HepG2 (cell line): ENCODE data around the gene CD81. TPM values are rescaled to one million over a fixed set of nuclear protein-coding genes. Genes with fewer than 3 reads are reported as not detected.

Source experiments
- ATAC-seq: fragments of 200-7000 bp; cut with Tn5 transposase; 3 replicates; pipeline ENCODE4 v1.9.1; 2020; ENCODE audit warnings: mild to moderate bottlenecking, moderate library complexity
- BruUV-seq: library from RNA; stranded (reverse); fragments of 400-500 nt; replicated peaks from 2 replicates; lab custom pipeline; 2021; lab: Mats Ljungman, UMichigan
- CTCF ChIA-PET: fragments of 300-600 bp; formaldehyde crosslinking; extraction: SDS; loops from one replicate; lab custom pipeline; 2021; ENCODE audit warnings: low total read pairs, inconsistent platforms, low intra/inter-chr PET ratio; lab: Yijun Ruan, JAX
- POLR2A ChIA-PET: fragments of 350-600 bp; sonication (Branson Sonifier 250); formaldehyde crosslinking; loops from one replicate; lab custom pipeline; 2020; ENCODE audit warnings: antibody characterized with exemption, inconsistent platforms; lab: Yijun Ruan, JAX
- DNase-seq: peaks from one replicate; pipeline ENCODE4 v3.0.0-alpha.2; 2015; ENCODE audit warnings: low spot score
- FAIRE-seq: peaks from 3 replicates; lab custom pipeline; 2011; peaks lifted over from hg19 to GRCh38; lab: Jason Lieb, UNC
- H2AFZ ChIP-seq: one replicate; pipeline ENCODE4 v1.6.1; 2011; ENCODE audit warnings: low read length, inconsistent platforms
- H3K27ac ChIP-seq: fragments of 300-600 bp; 3 replicates; pipeline ENCODE4 v1.8.0; 2011; ENCODE audit warnings: mixed run types, mild to moderate bottlenecking, mixed read lengths, low read length, inconsistent platforms; ENCODE audit not compliant: insufficient read depth; ENCODE audit errors: extremely low read length
- H3K27me3 ChIP-seq, 2 experiments: fragments of 200-600 bp in 1 of 2; 2 replicates in 1 of 2; 3 replicates in 1 of 2; pipeline versions ENCODE4 v1.6.0 to v1.8.0; 2011; ENCODE audit warnings: low read length in 2 of 2, mild to moderate bottlenecking in 2 of 2, moderate library complexity in 2 of 2, inconsistent platforms in 1 of 2; ENCODE audit not compliant: insufficient read depth in 2 of 2, control insufficient read depth in 1 of 2
- H3K36me3 ChIP-seq, 2 experiments: fragments of 200-600 bp in 1 of 2; replicated peaks in 1 of 2; 2 replicates in 1 of 2; 3 replicates in 1 of 2; pipeline versions ENCODE4 v1.5.1 to v1.8.0; 2011; ENCODE audit warnings: low read length in 2 of 2, inconsistent platforms in 1 of 2; ENCODE audit not compliant: insufficient read depth in 2 of 2, control insufficient read depth in 1 of 2
- H3K4me1 ChIP-seq: 2 replicates; pipeline ENCODE4 v1.5.1; 2012; ENCODE audit warnings: low read length, inconsistent platforms; ENCODE audit not compliant: insufficient read depth
- H3K4me2 ChIP-seq: 2 replicates; pipeline ENCODE4 v1.6.0; 2011; ENCODE audit warnings: low read depth, low read length, inconsistent platforms
- H3K4me3 ChIP-seq, 3 experiments: fragments of 200-600 bp in 1 of 3; sonication (generic), shearing (Covaris generic) in 1 of 3; replicated peaks in 1 of 3; 2 replicates each; pipeline ENCODE4 v1.5.1; 2011 to 2016; ENCODE audit warnings: low read length in 3 of 3, inconsistent platforms in 2 of 3, low read depth in 2 of 3, mild to moderate bottlenecking in 2 of 3, control low read depth in 1 of 3, mixed read lengths in 1 of 3; ENCODE audit not compliant: insufficient read depth in 1 of 3
- H3K79me2 ChIP-seq: one replicate; pipeline ENCODE4 v1.6.1; 2011; ENCODE audit warnings: low read length, inconsistent platforms; ENCODE audit not compliant: insufficient read depth
- H3K9ac ChIP-seq: 2 replicates; pipeline ENCODE4 v1.6.0; 2011; ENCODE audit warnings: mild to moderate bottlenecking, low read depth, low read length, inconsistent platforms; ENCODE audit not compliant: insufficient read depth
- H3K9me3 ChIP-seq: 2 replicates; pipeline ENCODE4 v1.5.1; 2012; ENCODE audit warnings: mild to moderate bottlenecking, low read length
- H4K20me1 ChIP-seq: 2 replicates; pipeline ENCODE4 v1.6.0; 2011; ENCODE audit warnings: inconsistent platforms, mild to moderate bottlenecking, low read length, moderate library complexity; ENCODE audit not compliant: insufficient read depth
- FOSL2 ChIP-seq: sonication (generic); formaldehyde crosslinking; IDR thresholded peaks from 2 replicates; pipeline ENCODE4 v1.4.0; 2020; ENCODE audit warnings: missing genetic modification reagents
- KLF11 ChIP-seq: IDR thresholded peaks from 2 replicates; pipeline ENCODE4 v1.6.1; 2016; ENCODE audit warnings: missing compliant biosample characterization
- LRRFIP1 ChIP-seq: sonication (generic); formaldehyde crosslinking; conservative IDR thresholded peaks from 2 replicates; pipeline ENCODE4 v1.4.0; 2020; ENCODE audit warnings: missing genetic modification reagents
- MYPOP ChIP-seq: sonication (generic); formaldehyde crosslinking; IDR thresholded peaks from 2 replicates; pipeline ENCODE4 v1.8.1; 2023; ENCODE audit warnings: mild to moderate bottlenecking, moderate library complexity, missing genetic modification reagents
- PAWR ChIP-seq: sonication (generic); formaldehyde crosslinking; IDR thresholded peaks from 2 replicates; pipeline ENCODE4 v1.4.0; 2020; ENCODE audit warnings: missing genetic modification reagents, mild to moderate bottlenecking, borderline replicate concordance
- SP2 ChIP-seq: sonication (generic); formaldehyde crosslinking; IDR thresholded peaks from 2 replicates; pipeline ENCODE4 v1.5.1; 2020; ENCODE audit warnings: mild to moderate bottlenecking, missing genetic modification reagents
- STAT5B ChIP-seq: sonication (generic); formaldehyde crosslinking; IDR thresholded peaks from 2 replicates; pipeline ENCODE4 v1.4.0; 2020; ENCODE audit warnings: missing genetic modification reagents
- TSC22D2 ChIP-seq: sonication (generic); formaldehyde crosslinking; IDR thresholded peaks from 2 replicates; pipeline ENCODE4 v1.5.1; 2020; ENCODE audit warnings: missing genetic modification reagents, mild to moderate bottlenecking, borderline replicate concordance
- ZFYVE20 ChIP-seq: sonication (generic); formaldehyde crosslinking; IDR thresholded peaks from 2 replicates; pipeline ENCODE4 v1.8.0; 2023; ENCODE audit warnings: low read depth, mild to moderate bottlenecking, moderate library complexity, missing genetic modification reagents, borderline replicate concordance
- ZNF20 ChIP-seq: sonication (generic); formaldehyde crosslinking; IDR thresholded peaks from 2 replicates; pipeline ENCODE4 v1.4.0; 2020; ENCODE audit warnings: mild to moderate bottlenecking, moderate library complexity, missing genetic modification reagents
- ZNF296 ChIP-seq: sonication (generic); formaldehyde crosslinking; conservative IDR thresholded peaks from 2 replicates; pipeline ENCODE4 v1.5.0; 2020; ENCODE audit warnings: mild to moderate bottlenecking, missing genetic modification reagents
- ZNF660 ChIP-seq: sonication (generic); formaldehyde crosslinking; IDR thresholded peaks from 2 replicates; pipeline ENCODE4 v1.5.1; 2020; ENCODE audit warnings: mild to moderate bottlenecking, low read depth, missing genetic modification reagents, borderline replicate concordance
- ZNF709 ChIP-seq: sonication (generic); formaldehyde crosslinking; IDR thresholded peaks from 2 replicates; pipeline ENCODE4 v1.5.0; 2020; ENCODE audit warnings: mild to moderate bottlenecking, missing genetic modification reagents
- ZNF816 ChIP-seq: sonication (generic); formaldehyde crosslinking; IDR thresholded peaks from 2 replicates; pipeline ENCODE4 v1.8.0; 2022; ENCODE audit warnings: missing genetic modification reagents, mild to moderate bottlenecking, borderline replicate concordance
- WGBS: methylation state at CpG from one replicate; pipeline ENCODE4 v1.1.6; 2017; ENCODE audit warnings: low lambda C conversion rate; 5-methylcytosine and 5-hydroxymethylcytosine counted together
- in situ Hi-C: cut with HindIII; loops from 2 replicates; pipeline ENCODE4 v1.10.0; 2017; ENCODE audit warnings: low pct_unique_long_range_greater_than_20kb; ENCODE audit not compliant: extremely low pct_ligation_motif_present
- intact Hi-C: fragments of 100-400 bp; cut with micrococcal nuclease; formaldehyde crosslinking; loops from one replicate; pipeline ENCODE4 v1.10.0; 2022; ENCODE audit not compliant: unreplicated experiment
- polyA plus RNA-seq, 8 experiments: library from polyadenylated mRNA; depleted of rRNA in 3 of 8; stranded (reverse) in 7 of 8; unstranded in 1 of 8; fragments of >200 nt; fragmentation: Illumina TruSeq in 4 of 8; extraction: Trizol in 4 of 8; gene quantifications; 2 replicates each; pipeline versions ENCODE4 v1.2.1 to v1.2.3, GENCODE V29; 2011 to 2016; ENCODE audit warnings: low read depth in 4 of 8, missing spikeins in 1 of 8, mixed read lengths in 1 of 8; ENCODE audit not compliant: insufficient read depth in 1 of 8
- total RNA-seq, 5 experiments: library from RNA; depleted of rRNA; stranded (reverse); fragments of >200 nt; fragmentation: Illumina TruSeq; extraction: Trizol; gene quantifications; 2 replicates each; pipeline ENCODE4 v1.2.3, GENCODE V29; 2016; ENCODE audit warnings: low read depth in 1 of 5

CD81 gene
- total and polyA plus RNA-seq, 2 of the 13 experiments (the other 11 are each of a cell fraction or from before 2014, with no cell fraction given) = not detected

GRCh38 chr11:2436013-2436520 lies 59.0 kb downstream of the CD81 start:
- CTCF ChIA-PET = no interaction called here

More at GRCh38 chr11:2436013-2436520, 59.0 kb downstream of the CD81 start:
- DNase-seq = no peak
- Histone ChIP-seq H2AFZ (no peak overlapping the region), H3K4me2 (no peak overlapping the region), H3K9me3 (no peaks in the 10 kb centered on the region), H3K4me1 (no peaks in the 10 kb centered on the region), H3K9ac (no peak overlapping the region), H3K4me3 (no peak overlapping the region), H3K36me3 (no peaks in the 10 kb centered on the region), H3K27ac (no peak overlapping the region), H3K79me2 (no peaks in the 10 kb centered on the region), H3K27me3 (peaks cover 10 to 64% of the 10 kb centered on the region in 2 experiments; a peak in 4 of 5 replicates), H4K20me1 (no peaks in the 10 kb centered on the region; the same call in 1 of the 2 replicates)
- in situ Hi-C loops = no loop called here
- intact Hi-C loops = no loop called here
- no peak for FAIRE-seq
- POLR2A ChIA-PET = no interaction called here
- TF ChIP-seq ZNF20 (CRISPR knock-in tag) = no peak
- TF ChIP-seq STAT5B (CRISPR knock-in tag) = no peak
- TF ChIP-seq ZNF660 (CRISPR knock-in tag) = no peak
- no peak for TF ChIP-seq PAWR (CRISPR knock-in tag)
- TF ChIP-seq ZFYVE20 = no peak
- no peak for TF ChIP-seq TSC22D2
- no peak for TF ChIP-seq ZNF816 (CRISPR knock-in tag)
- TF ChIP-seq LRRFIP1 (CRISPR knock-in tag) = no peak
- TF ChIP-seq FOSL2 (CRISPR knock-in tag) = no peak
- TF ChIP-seq SP2 (CRISPR knock-in tag) = no peak
- TF ChIP-seq ZNF296 (CRISPR knock-in tag) = no peak
- no peak for TF ChIP-seq MYPOP
- TF ChIP-seq ZNF709 = no peak
- TF ChIP-seq KLF11 (CRISPR knock-in tag) = no peak
- no TSS peak for BruUV-seq
- 15% methylated on average over 5 of the region's 10 CpGs for WGBS
- ATAC-seq = no peak; the same call in 2 of the 3 replicates
